Measurements from ENCODE around the gene ITGBL1. TPM values are rescaled to one million over a fixed set of nuclear protein-coding genes. Genes with fewer than 3 reads are reported as not detected.

Gene ITGBL1
- total RNA-seq, 6 experiments from 2014 or later, result 0.64 to 3.8 (median 1.6) TPM

DNA sequence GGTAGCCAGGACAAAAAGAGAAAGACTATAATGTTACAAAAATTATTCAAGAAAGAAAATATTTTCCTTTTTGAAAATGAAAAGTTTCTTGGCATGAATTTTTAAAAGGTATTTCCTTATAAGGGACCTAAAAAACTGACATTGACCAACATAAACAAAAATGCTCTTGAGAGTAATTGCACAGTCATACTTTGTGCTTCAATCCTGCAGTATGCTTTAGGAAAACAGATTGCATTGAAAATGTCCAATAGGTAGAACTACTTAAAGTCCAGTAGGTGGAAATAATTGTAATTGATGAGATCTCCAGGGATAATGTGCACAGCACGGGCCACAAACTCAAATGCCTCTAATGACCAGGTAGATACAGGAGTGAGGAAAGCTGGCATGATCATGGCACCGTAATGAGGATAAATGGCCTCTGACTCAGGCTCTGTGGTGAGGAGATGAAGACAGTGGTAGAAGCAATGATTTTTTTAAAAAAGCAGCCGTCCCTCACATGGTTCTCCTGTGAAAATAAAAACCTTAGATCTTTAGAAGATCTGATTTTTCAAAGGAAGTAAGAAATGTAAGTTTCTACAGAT is 278.0 kb downstream of the ITGBL1 start:
- ATAC-seq (no peak), DNase-seq (no peak)
- 93% methylated on average over 3 of the region's 3 CpGs for WGBS (ENCODE audit: insufficient coverage, low coverage, low lambda C conversion rate, missing lambda C conversion rate)
- Histone ChIP-seq H3K9me3 (no peaks in the 10 kb centered on the region), H3K27me3 (no peaks in the 10 kb centered on the region), H3K27ac (no peak overlapping the region), H3K4me1 (peaks cover 0 to 3% (median 0%) of the 10 kb centered on the region in 4 donors), H3K4me3 (no peak overlapping the region), H3K36me3 (no peaks in the 10 kb centered on the region)
- intact Hi-C loops (cut with DNase I), result no loop called here
- TF ChIP-seq, protein P1, sequence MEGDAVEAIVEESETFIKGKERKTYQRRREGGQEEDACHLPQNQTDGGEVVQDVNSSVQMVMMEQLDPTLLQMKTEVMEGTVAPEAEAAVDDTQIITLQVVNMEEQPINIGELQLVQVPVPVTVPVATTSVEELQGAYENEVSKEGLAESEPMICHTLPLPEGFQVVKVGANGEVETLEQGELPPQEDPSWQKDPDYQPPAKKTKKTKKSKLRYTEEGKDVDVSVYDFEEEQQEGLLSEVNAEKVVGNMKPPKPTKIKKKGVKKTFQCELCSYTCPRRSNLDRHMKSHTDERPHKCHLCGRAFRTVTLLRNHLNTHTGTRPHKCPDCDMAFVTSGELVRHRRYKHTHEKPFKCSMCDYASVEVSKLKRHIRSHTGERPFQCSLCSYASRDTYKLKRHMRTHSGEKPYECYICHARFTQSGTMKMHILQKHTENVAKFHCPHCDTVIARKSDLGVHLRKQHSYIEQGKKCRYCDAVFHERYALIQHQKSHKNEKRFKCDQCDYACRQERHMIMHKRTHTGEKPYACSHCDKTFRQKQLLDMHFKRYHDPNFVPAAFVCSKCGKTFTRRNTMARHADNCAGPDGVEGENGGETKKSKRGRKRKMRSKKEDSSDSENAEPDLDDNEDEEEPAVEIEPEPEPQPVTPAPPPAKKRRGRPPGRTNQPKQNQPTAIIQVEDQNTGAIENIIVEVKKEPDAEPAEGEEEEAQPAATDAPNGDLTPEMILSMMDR (IDR thresholded peaks at IDR 0.05), result no peak
- no peak for TF ChIP-seq POLR2A (IDR thresholded peaks at IDR 0.05)

- Histone ChIP-seq H3K27me3 (no peaks in the 10 kb centered on the region), H3K36me3 (no peaks in the 10 kb centered on the region), H3K27ac (no peak overlapping the region), H3K9me3 (no peaks in the 10 kb centered on the region), H3K4me3 (no peak overlapping the region), H3K4me1 (peaks cover 0 to 32% (median 12%) of the 10 kb centered on the region in 4 donors)
- DNase-seq, result no peak
- no peak for ATAC-seq
- WGBS (ENCODE audit: insufficient coverage, low coverage, low lambda C conversion rate, missing lambda C conversion rate), result 48% methylated on average over 3 of the region's 3 CpGs
- intact Hi-C loops (cut with DNase I), result no loop called here
- TF ChIP-seq, protein P1 (IDR thresholded peaks at IDR 0.05), result no peak
- TF ChIP-seq POLR2A (IDR thresholded peaks at IDR 0.05), result no peak
Measured at GRCh38 chr13:101736566-101736965, 284.1 kb downstream of the ITGBL1 start.

- H3K4me1 ChIP-seq, result peaks cover 0 to 32% (median 12%) of the 10 kb centered on the region in 4 donors
- H3K9me3 ChIP-seq, result no peaks in the 10 kb centered on the region
- no peak overlapping the region for H3K4me3 ChIP-seq
- WGBS (ENCODE audit: insufficient coverage, low coverage, low lambda C conversion rate, missing lambda C conversion rate), result 34% methylated on average over 2 of the region's 2 CpGs
- intact Hi-C loops (cut with DNase I), result no loop called here
- no peak for DNase-seq
- peak; percentile 43 to 72 (median 59) for ATAC-seq
- no peaks in the 10 kb centered on the region for H3K27me3 ChIP-seq
- peak overlapping the region; percentile 28 to 95 (median 93) for H3K27ac ChIP-seq
- no peak for TF ChIP-seq POLR2A (IDR thresholded peaks at IDR 0.05)
- TF ChIP-seq, protein P1 (IDR thresholded peaks at IDR 0.05), result no peak
- no peaks in the 10 kb centered on the region for H3K36me3 ChIP-seq
Measured at GRCh38 chr13:101738336-101738735, 285.9 kb downstream of the ITGBL1 start.

GRCh38 chr13:101739382-101740178 is 287.1 kb downstream of the ITGBL1 start:
- peak; percentile 91 to 96 (median 94) for ATAC-seq
- Histone ChIP-seq H3K27ac (peak overlapping the region; percentile 59 to 95 (median 93)), H3K9me3 (no peaks in the 10 kb centered on the region), H3K27me3 (no peaks in the 10 kb centered on the region), H3K36me3 (no peaks in the 10 kb centered on the region), H3K4me1 (peaks cover 0 to 32% (median 12%) of the 10 kb centered on the region in 4 donors), H3K4me3 (no peak overlapping the region)
- WGBS (ENCODE audit: insufficient coverage, low coverage, low lambda C conversion rate, missing lambda C conversion rate), result 24% methylated on average over 9 of the region's 9 CpGs
- intact Hi-C loops (cut with DNase I), result no loop called here
- DNase-seq, result peak in 1 of 3 donors; percentile 82
- TF ChIP-seq POLR2A (IDR thresholded peaks at IDR 0.05), result peak; percentile 28
- TF ChIP-seq, protein P1 (IDR thresholded peaks at IDR 0.05), result no peak
